NCI-H526 treated with DMSO at 0.1 percent for 48 hours (cell line): ENCODE results near the gene LRRC7.
"Not testable (repeated sequence)": the region's sequence is repeated elsewhere in the genome, so short reads cannot be mapped to it uniquely, and the experiment has no call there.

Experiments used
- DNase-seq: peaks from one replicate; lab custom pipeline; 2025; lab: John Stamatoyannopoulos, UW

The LRRC7 gene

GRCh38 chr1:69697340-69697739 is 129.6 kb downstream of the LRRC7 start:
- no peak for DNase-seq

DNA sequence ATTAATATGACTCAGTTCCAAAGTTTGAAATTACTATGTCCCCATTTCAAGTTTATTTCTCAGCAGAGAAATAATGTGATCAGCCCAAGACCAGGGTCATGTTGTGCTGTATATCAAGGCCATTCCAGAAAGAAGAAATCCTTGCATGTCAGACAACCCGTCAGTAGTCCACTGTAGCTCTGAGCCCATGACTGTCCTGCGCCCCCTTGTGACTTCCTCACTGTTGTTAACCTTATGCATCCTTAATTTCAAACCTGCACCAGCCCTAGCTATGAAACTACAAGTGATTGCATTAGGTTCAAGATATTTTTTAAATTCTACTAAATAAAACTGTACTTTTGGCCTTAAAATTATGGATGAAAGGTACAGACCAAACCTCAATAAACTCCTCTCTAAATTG is 133.0 kb downstream of the LRRC7 start:
- DNase-seq: no peak

GRCh38 chr1:69702085-69702484 is 134.4 kb downstream of the LRRC7 start:
- no peak for DNase-seq

- no peak for DNase-seq
Measured at GRCh38 chr1:69706473-69706872, 138.8 kb downstream of the LRRC7 start.

DNA sequence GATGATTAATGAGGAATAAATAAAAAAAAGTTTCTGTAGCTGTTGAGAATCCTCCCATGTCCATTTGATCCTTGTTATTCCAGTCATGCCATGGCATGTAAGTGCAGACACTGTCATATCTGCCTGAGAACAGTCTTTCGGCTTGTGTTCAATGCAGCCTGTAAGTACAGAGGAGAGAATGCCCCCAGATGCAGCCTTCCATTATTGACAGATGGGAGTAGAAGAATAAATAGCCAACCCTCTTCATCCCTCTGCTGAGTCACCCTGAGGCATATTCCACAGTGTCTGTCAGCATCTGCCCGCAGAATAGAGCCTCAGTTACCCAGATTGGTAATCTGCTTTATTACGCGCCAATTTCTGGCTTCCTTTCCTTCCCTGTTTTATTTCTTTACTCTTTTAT is 139.4 kb downstream of the LRRC7 start:
- no peak for DNase-seq

- DNase-seq: no peak
Measured at GRCh38 chr1:69710484-69711189, 142.9 kb downstream of the LRRC7 start.

DNA sequence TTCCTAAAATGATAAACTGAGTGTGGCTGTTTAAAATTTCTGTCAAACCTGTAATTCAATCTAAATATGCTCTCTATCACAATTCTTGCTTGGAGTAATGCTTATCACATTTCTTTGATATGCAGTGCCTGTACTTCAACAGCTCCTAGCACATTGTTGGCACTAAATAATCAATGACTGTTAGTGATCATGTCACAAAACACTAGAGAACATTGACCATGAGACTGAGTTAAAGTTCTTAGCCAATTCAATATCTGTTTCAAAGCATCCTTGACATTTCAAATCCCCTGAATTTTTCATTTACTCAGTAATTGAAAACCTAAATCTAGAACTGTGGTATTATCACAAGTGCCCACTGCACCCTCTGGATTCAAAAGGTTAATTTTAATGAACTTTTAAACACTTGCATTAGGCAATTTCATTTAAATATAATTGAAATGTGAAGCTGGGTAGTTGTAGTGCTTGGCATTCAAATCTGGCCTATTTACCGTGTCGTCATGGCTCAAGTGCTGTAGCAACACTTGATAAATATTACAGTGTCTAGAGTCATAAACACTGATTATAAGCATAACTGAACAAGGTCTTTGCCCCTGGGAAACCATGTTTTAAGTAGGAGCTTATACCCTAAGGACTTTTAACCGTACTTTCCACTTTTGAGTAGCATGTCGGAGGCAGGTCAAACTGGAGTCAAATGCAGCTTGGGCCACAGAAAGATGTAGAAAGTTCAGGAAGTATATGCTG is 143.6 kb downstream of the LRRC7 start:
- DNase-seq: no peak

DNA sequence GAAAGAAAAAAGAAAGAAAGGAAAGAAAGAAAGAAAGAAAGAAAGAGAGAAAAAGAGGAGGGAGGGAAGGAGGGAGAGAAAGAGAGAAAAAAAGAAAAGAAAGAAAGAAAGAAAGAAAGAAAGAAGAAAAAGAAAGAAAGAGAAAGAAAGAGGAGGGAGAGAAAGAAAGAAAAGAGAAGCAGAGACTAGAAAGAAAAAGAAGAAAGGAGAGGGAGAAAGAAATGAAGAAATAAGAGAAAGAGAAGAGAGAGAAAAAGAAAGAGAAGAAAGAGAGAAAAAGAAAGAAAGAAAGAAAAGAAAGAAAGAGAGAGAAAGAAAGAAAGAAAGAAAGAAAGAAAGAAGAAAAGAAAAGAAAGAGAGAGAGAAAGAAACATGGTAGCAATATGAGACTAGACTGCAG is 150.1 kb downstream of the LRRC7 start:
- DNase-seq: not testable (repeated sequence)

- no peak for DNase-seq
Measured at GRCh38 chr1:69728206-69728605, 160.5 kb downstream of the LRRC7 start.

GRCh38 chr1:69733061-69733460 is 165.3 kb downstream of the LRRC7 start:
- no peak for DNase-seq

GRCh38 chr1:69737527-69738185 is 169.9 kb downstream of the LRRC7 start:
- peak; percentile 38 for DNase-seq

DNA sequence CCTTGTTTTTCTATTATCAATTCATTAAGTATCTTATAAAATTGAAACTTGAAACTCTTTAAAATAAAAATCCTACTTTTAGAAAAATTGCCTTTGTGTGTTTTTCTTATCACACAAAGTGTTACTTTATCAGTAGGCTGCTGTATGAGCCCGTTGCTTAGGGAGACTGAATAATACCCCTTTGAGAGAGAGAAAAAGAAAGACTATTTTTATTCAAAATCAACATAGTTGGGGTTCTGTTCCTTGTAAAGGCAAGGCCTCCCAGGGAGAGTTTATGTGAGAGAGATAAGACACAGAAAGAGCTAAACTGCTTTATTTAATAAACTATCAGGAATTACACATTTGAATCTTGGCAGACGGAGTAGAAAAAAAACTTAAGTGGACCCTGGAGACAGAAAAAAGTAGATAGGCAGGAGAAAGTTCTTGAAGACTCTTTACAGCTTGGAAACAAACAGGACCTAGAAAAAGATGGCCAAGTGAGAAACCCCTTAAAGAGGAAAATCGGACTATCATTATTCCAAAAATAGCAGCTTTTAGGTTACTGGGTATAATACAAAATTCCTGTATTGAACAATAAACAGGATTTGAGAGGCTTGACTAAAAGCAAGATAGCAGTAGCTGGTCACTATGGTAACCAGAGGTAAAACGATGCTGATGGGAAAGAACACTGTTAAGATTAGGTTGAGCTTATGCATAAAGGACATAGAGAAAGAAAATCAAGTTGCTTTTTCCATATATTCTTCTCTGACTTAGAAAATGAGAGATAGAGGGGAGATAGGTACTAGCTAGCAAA is 170.9 kb downstream of the LRRC7 start:
- no peak for DNase-seq

GRCh38 chr1:69739251-69739605 is 171.5 kb downstream of the LRRC7 start:
- DNase-seq: no peak

- DNase-seq: no peak
Measured at GRCh38 chr1:69743146-69743545, 175.4 kb downstream of the LRRC7 start.

GRCh38 chr1:69744381-69744780 is 176.7 kb downstream of the LRRC7 start:
- DNase-seq: no peak

GRCh38 chr1:69747207-69747606 is 179.5 kb downstream of the LRRC7 start:
- DNase-seq: no peak

- no peak for DNase-seq
Measured at GRCh38 chr1:69750638-69751037, 182.9 kb downstream of the LRRC7 start.

DNA sequence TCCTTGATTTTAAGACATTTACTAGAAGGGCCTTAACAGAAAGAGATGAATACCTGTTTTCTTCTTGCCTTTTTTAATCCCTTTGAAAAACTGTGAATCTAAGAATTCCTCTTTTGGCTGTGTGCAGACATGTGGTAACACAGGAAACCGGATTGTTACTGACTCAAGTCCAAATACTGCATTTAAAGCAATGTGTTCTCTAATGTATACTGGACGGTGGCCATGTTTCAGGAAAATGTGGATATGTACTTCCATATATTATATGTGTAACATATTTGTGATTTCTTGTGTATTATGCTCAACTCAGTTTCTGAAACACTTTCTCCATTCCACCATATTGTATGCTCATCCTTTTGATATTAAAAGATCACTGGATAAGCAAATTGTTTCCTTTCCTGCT is 185.1 kb downstream of the LRRC7 start:
- DNase-seq: no peak

GRCh38 chr1:69754521-69754920 is 186.8 kb downstream of the LRRC7 start:
- DNase-seq: no peak

DNA sequence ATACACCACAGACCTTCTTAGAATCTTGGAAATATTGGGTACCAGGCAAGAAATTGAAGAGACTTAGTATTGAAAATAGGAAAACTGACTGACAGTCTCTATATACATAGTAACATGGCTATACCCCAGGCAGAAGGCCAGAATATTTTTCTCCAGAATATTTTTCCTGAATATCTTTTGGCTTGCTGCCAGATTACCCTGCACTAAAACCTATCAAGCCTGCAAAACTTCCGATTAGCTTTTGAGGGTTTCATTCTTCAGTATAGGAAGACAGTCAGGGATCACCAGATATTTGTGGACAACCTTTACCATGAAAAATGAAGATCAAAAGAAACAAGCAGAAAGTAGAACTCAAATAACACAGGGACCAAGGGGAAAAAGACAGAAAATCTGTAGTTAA is 187.9 kb downstream of the LRRC7 start:
- DNase-seq: no peak

DNA sequence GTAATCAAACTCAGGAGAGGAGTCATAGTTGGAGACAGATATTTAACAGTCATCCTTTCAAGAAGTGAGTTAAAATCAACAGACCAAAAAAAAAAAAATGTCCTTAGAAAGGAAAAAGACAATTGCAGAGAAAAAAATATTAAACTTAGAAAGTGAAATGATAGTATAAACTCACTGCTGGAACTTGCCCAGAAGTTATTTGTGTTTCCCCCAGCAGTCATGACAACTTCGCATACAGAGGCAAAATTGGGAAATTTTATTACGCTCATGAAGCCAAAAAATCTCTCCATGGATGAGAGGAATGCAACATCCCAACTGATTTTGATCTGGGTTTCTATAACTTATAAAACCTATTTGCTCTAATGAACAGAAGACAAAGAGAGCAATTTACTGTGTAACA is 198.2 kb downstream of the LRRC7 start:
- DNase-seq: no peak

DNA sequence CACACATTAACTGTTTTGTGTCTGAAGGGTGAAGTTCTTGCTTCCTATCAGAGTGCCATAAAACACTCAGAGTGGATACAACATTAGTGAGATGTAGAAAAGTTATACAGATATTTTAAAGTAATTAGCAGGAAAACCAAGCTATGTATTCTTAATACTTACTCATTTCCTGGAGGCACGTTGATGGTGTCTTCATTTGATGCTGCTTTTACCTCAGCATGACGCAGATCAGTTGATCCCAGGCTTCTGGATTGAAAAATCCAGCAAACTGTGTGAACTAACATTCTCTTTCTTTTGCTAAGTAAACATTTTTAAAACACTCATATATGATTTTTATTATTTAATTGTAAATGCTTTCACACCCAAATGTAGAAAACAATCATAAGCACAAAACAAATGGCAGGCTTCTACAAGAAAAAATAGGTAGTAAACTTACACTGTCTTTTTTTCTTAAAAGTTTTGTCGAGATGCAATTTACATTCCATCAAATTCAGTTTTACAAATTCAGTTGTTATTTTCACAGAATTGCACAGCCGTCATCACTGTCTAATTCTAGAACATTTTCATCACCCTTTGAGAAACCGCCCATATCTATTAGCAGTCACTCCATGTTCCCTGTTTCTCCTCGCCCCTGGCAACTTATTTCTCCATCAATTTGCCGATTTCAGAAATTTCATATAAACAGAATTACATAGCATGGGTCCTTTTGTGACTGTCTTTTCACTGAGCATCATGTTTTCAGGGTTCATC is 198.9 kb downstream of the LRRC7 start:
- DNase-seq: no peak
